ENCODE measurements around the gene MIGA1. TPM values are rescaled to one million over a fixed set of nuclear protein-coding genes. Genes with fewer than 3 reads are reported as not detected.

The MIGA1 gene
- total RNA-seq, 1 experiment from 2014 or later: 14.4 TPM

GRCh38 chr1:77858725-77859124, 79.3 kb downstream of the MIGA1 start:
- Histone ChIP-seq H3K27ac (ENCODE audit: low read length) (no peak overlapping the region), H3K27me3 (ENCODE audit: control insufficient read depth, insufficient read depth, low read length) (no peaks in the 10 kb centered on the region), H3K9me3 (ENCODE audit: control insufficient read depth, insufficient read depth, low read depth, low read length) (no peaks in the 10 kb centered on the region), H3K4me3 (ENCODE audit: low read depth in 2 of 2, low read length in 2 of 2) (no peak overlapping the region), H3K36me3 (ENCODE audit: control insufficient read depth, insufficient read depth, low read length) (no peaks in the 10 kb centered on the region), H3K4me1 (ENCODE audit: control insufficient read depth, insufficient read depth, low read length) (no peaks in the 10 kb centered on the region)
- in situ Hi-C loops (cut with HindIII; ENCODE audit: low pct_unique_long_range_greater_than_20kb, low sequenced_read_pairs): no loop called here
- BruUV-seq (replicated peaks): no TSS peak
- intact Hi-C loops (cut with micrococcal nuclease; ENCODE audit: unreplicated experiment): no loop called here
- no peak for ATAC-seq
- DNase-seq (ENCODE audit: low read depth, low spot score): no peak
- ChIA-PET POLR2A (no interaction called here), CTCF (no interaction called here)
- TF ChIP-seq TCF7L2 (IDR thresholded peaks at IDR 0.05; ENCODE audit: low read depth, low read length) (no peak), REST (IDR thresholded peaks at IDR 0.05; ENCODE audit: insufficient read depth in 1 of 2, low read depth in 2 of 2, low read length in 1 of 2) (no peak), POLR2AphosphoS5 (IDR thresholded peaks at IDR 0.05; ENCODE audit: low read depth, low read length) (no peak), SIN3A (IDR thresholded peaks at IDR 0.05; ENCODE audit: borderline replicate concordance, insufficient read depth, low read depth, low read length) (no peak), CTCF (IDR thresholded peaks at IDR 0.05) (no peak)

- ChIA-PET POLR2A (interaction anchor here (0.5 kb wide), 1 partner anchor 424 kb away, joined by 5 read pairs; no protein-coding TSS in a partner anchor), CTCF (no interaction called here)
Observed at GRCh38 chr1:77859248-77859647, 79.8 kb downstream of the MIGA1 start.

More at GRCh38 chr1:77859248-77859647, 79.8 kb downstream of the MIGA1 start:
- H3K4me1 ChIP-seq (ENCODE audit: control insufficient read depth, insufficient read depth, low read length): no peaks in the 10 kb centered on the region
- DNase-seq (ENCODE audit: low read depth, low spot score) (no peak), ATAC-seq (no peak)
- no peaks in the 10 kb centered on the region for H3K9me3 ChIP-seq (ENCODE audit: control insufficient read depth, insufficient read depth, low read depth, low read length)
- no peaks in the 10 kb centered on the region for H3K27me3 ChIP-seq (ENCODE audit: control insufficient read depth, insufficient read depth, low read length)
- TF ChIP-seq SIN3A (IDR thresholded peaks at IDR 0.05; ENCODE audit: borderline replicate concordance, insufficient read depth, low read depth, low read length) (no peak), CTCF (IDR thresholded peaks at IDR 0.05) (no peak), TCF7L2 (IDR thresholded peaks at IDR 0.05; ENCODE audit: low read depth, low read length) (no peak), POLR2AphosphoS5 (IDR thresholded peaks at IDR 0.05; ENCODE audit: low read depth, low read length) (no peak), REST (IDR thresholded peaks at IDR 0.05; ENCODE audit: insufficient read depth in 1 of 2, low read depth in 2 of 2, low read length in 1 of 2) (no peak)
- intact Hi-C loops (cut with micrococcal nuclease; ENCODE audit: unreplicated experiment) (no loop called here), in situ Hi-C loops (cut with HindIII; ENCODE audit: low pct_unique_long_range_greater_than_20kb, low sequenced_read_pairs) (no loop called here)
- BruUV-seq (replicated peaks): no TSS peak
- H3K36me3 ChIP-seq (ENCODE audit: control insufficient read depth, insufficient read depth, low read length): no peaks in the 10 kb centered on the region
- H3K27ac ChIP-seq (ENCODE audit: low read length): no peak overlapping the region
- no peak overlapping the region for H3K4me3 ChIP-seq (ENCODE audit: low read depth in 2 of 2, low read length in 2 of 2)

Data from Panc1 (cell line).